PC-3 (cell line): ENCODE measurements around the gene FAM53B. TPM values are rescaled to one million over a fixed set of nuclear protein-coding genes. Genes with fewer than 3 reads are reported as not detected.

Experiments used
- ATAC-seq: fragments of 200-7000 bp; cut with Tn5 transposase; 2 replicates; pipeline ENCODE4 v1.9.1; 2020; ENCODE audit warnings: mild to moderate bottlenecking, moderate library complexity
- BruUV-seq: library from RNA; stranded (reverse); fragments of 400-500 nt; replicated peaks from 2 replicates; lab custom pipeline; 2021; lab: Mats Ljungman, UMichigan
- CTCF ChIA-PET: fragments of 300-600 bp; sonication (Branson Sonifier 250); formaldehyde crosslinking; loops from one replicate; lab custom pipeline; 2022; ENCODE audit warnings: antibody characterized with exemption; lab: Charles Lee
- POLR2A ChIA-PET: fragments of 300-600 bp; sonication (Branson Sonifier 250); formaldehyde crosslinking; loops from one replicate; lab custom pipeline; 2022; ENCODE audit warnings: antibody characterized with exemption; ENCODE audit not compliant: unreplicated experiment; lab: Charles Lee
- DNase-seq: peaks from one replicate; pipeline ENCODE4 v3.0.0-alpha.2; 2015
- H2AFZ ChIP-seq: fragments of 300-600 bp; sonication (generic); 2 replicates; pipeline ENCODE4 v1.6.0; 2016; ENCODE audit warnings: antibody characterized with exemption, low read length
- H3F3A ChIP-seq: fragments of 300-600 bp; sonication (generic); one replicate; pipeline ENCODE4 v1.6.0; 2017; ENCODE audit warnings: antibody characterized with exemption, low read length, control low read depth, mild to moderate bottlenecking; ENCODE audit not compliant: unreplicated experiment
- H3K27ac ChIP-seq: fragments of 300-600 bp; sonication (generic); 2 replicates; pipeline ENCODE4 v1.5.1; 2016; ENCODE audit warnings: mild to moderate bottlenecking, low read length
- H3K27me3 ChIP-seq: fragments of 300-600 bp; sonication (generic); 2 replicates; pipeline ENCODE4 v1.6.1; 2016; ENCODE audit warnings: low read length, mixed read lengths
- H3K36me3 ChIP-seq: fragments of 300-600 bp; sonication (generic); 2 replicates; pipeline ENCODE4 v1.6.1; 2016; ENCODE audit warnings: low read depth, mixed run types, low read length, mixed read lengths
- H3K4me1 ChIP-seq: fragments of 300-600 bp; sonication (generic); 2 replicates; pipeline ENCODE4 v1.5.1; 2016; ENCODE audit warnings: low read length; ENCODE audit not compliant: insufficient read depth
- H3K4me2 ChIP-seq: fragments of 300-600 bp; sonication (generic); 2 replicates; pipeline ENCODE4 v1.6.0; 2016; ENCODE audit warnings: low read length
- H3K4me3 ChIP-seq: fragments of 300-600 bp; sonication (generic); 2 replicates; pipeline ENCODE4 v1.5.1; 2016; ENCODE audit warnings: mild to moderate bottlenecking, low read length, mixed read lengths
- H3K79me2 ChIP-seq: fragments of 300-600 bp; sonication (generic); 2 replicates; pipeline ENCODE4 v1.6.1; 2017; ENCODE audit warnings: low read length, mixed read lengths
- H3K9ac ChIP-seq: fragments of 300-600 bp; sonication (generic); 2 replicates; pipeline ENCODE4 v1.6.0; 2016; ENCODE audit warnings: mild to moderate bottlenecking, low read length
- H3K9me2 ChIP-seq: fragments of 300-600 bp; sonication (generic); replicated peaks from 2 replicates; pipeline ENCODE4 v1.6.1; 2016; ENCODE audit warnings: mixed run types, low read length, mixed read lengths
- H3K9me3 ChIP-seq: fragments of 300-600 bp; sonication (generic); 2 replicates; pipeline ENCODE4 v1.6.1; 2016; ENCODE audit warnings: low read length, mixed read lengths
- H4K20me1 ChIP-seq: fragments of 300-600 bp; sonication (generic); 2 replicates; pipeline ENCODE4 v1.6.1; 2016; ENCODE audit warnings: low read length, mixed read lengths
- EZH2 ChIP-seq: fragments of 300-600 bp; sonication (generic); IDR thresholded peaks from one replicate; pipeline ENCODE4 v1.6.1; 2017; ENCODE audit warnings: antibody characterized with exemption, mild to moderate bottlenecking, low read length; ENCODE audit not compliant: unreplicated experiment
- EZH2phosphoT487 ChIP-seq: fragments of 300-600 bp; sonication (generic); IDR thresholded peaks from 2 replicates; pipeline ENCODE4 v1.6.1; 2018; ENCODE audit warnings: mild to moderate bottlenecking, antibody characterized with exemption, low read length, borderline replicate concordance
- intact Hi-C: fragments of 100-400 bp; cut with micrococcal nuclease; formaldehyde crosslinking; loops from 2 replicates; pipeline ENCODE4 v1.9.0; 2023
- total RNA-seq: library from RNA; depleted of rRNA; stranded (reverse); fragments of >200 nt; gene quantifications from 2 replicates; pipeline ENCODE4 v1.2.3, GENCODE V29; 2014
- TF ChIP-seq, protein P1 (sequence below): fragments of 300-600 bp; sonication (generic); conservative IDR thresholded peaks from 2 replicates; pipeline ENCODE4 v1.5.1; 2017; ENCODE audit warnings: antibody characterized with exemption, low read depth, mild to moderate bottlenecking, low read length

FAM53B gene
- total RNA-seq, 1 experiment from 2014 or later: 19.4 TPM

DNA sequence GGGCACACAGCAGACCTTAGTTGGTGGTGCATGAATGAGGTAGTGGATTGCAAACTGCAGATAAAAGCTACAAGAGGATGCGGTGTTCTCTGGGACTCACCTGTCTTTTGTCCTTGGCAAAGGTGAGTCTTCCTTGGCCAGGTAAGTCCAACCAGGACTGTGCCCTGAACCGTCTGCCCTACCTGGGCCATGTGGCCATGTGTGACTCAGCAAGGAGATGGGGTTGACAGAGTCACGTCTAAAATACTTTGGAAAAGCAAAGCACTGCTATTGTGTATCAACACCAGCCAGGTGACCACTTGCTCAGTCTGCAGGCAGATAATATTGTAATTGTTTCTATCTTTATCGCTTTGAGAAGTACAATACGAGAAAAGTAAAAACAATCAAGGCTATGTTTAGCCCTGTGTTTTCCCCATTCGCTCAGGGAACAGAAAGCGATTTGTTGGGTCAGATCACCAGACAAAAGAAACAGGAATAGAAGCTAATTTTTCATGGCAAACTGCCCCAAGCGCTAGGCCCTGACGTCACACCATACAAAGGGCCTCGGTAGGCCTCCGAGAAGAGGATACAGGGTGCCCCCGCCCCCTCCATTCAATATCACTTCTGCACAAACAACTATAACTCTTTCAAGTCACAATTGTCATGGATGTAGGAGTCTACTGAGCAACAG lies 57.3 kb downstream of the FAM53B start:
- ATAC-seq (no peak), DNase-seq (no peak)
- H2AFZ ChIP-seq: no peak overlapping the region
- H3K4me3 ChIP-seq: no peak overlapping the region
- H3F3A ChIP-seq: no peaks in the 10 kb centered on the region
- intact Hi-C loops: no loop called here
- H3K9me2 ChIP-seq: no peaks in the 10 kb centered on the region
- ChIA-PET POLR2A (no interaction called here), CTCF (no interaction called here)
- no peaks in the 10 kb centered on the region for H3K9me3 ChIP-seq
- TF ChIP-seq EZH2phosphoT487 (no peak), EZH2 (no peak)
- TF ChIP-seq, protein P1, sequence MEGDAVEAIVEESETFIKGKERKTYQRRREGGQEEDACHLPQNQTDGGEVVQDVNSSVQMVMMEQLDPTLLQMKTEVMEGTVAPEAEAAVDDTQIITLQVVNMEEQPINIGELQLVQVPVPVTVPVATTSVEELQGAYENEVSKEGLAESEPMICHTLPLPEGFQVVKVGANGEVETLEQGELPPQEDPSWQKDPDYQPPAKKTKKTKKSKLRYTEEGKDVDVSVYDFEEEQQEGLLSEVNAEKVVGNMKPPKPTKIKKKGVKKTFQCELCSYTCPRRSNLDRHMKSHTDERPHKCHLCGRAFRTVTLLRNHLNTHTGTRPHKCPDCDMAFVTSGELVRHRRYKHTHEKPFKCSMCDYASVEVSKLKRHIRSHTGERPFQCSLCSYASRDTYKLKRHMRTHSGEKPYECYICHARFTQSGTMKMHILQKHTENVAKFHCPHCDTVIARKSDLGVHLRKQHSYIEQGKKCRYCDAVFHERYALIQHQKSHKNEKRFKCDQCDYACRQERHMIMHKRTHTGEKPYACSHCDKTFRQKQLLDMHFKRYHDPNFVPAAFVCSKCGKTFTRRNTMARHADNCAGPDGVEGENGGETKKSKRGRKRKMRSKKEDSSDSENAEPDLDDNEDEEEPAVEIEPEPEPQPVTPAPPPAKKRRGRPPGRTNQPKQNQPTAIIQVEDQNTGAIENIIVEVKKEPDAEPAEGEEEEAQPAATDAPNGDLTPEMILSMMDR: no peak
- no peaks in the 10 kb centered on the region for H3K4me1 ChIP-seq
- no TSS peak for BruUV-seq
- H3K27ac ChIP-seq: no peak overlapping the region
- no peaks in the 10 kb centered on the region for H4K20me1 ChIP-seq
- H3K4me2 ChIP-seq: no peak overlapping the region
- H3K79me2 ChIP-seq: no peaks in the 10 kb centered on the region
- no peaks in the 10 kb centered on the region for H3K36me3 ChIP-seq
- H3K9ac ChIP-seq: no peak overlapping the region
- no peaks in the 10 kb centered on the region for H3K27me3 ChIP-seq

DNA sequence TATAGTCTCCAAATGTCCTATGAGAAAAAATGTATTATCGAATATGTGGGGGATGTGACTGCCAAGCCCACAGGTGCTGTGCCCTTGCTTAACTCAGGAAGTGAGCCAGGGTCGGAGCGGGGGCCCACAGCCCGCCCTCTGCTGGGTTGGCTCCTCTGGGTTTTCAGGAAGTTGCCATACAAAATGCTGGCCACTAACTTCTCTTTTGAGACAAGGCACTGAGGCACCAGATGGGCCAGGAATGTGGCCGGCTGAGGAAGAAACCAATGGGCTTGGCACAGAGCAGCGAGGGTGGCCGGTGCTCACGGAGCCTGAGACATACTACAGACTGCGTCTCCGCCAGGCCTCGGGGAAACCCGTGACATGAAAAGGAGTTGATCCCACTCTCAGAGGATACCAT lies 58.9 kb downstream of the FAM53B start:
- CTCF ChIA-PET: no interaction called here
- POLR2A ChIA-PET: no interaction called here
- Histone ChIP-seq H3K9me2 (no peaks in the 10 kb centered on the region), H3K9ac (no peak overlapping the region), H3K36me3 (no peaks in the 10 kb centered on the region), H2AFZ (no peak overlapping the region), H3K4me1 (no peaks in the 10 kb centered on the region), H3F3A (no peaks in the 10 kb centered on the region), H4K20me1 (no peaks in the 10 kb centered on the region), H3K79me2 (no peaks in the 10 kb centered on the region), H3K9me3 (no peaks in the 10 kb centered on the region), H3K4me3 (no peak overlapping the region), H3K4me2 (no peak overlapping the region), H3K27me3 (no peaks in the 10 kb centered on the region), H3K27ac (no peak overlapping the region)
- no peak for TF ChIP-seq EZH2phosphoT487
- TF ChIP-seq, protein P1: no peak
- no peak for TF ChIP-seq EZH2
- BruUV-seq: no TSS peak
- DNase-seq (no peak), ATAC-seq (no peak)
- intact Hi-C loops: no loop called here

DNA sequence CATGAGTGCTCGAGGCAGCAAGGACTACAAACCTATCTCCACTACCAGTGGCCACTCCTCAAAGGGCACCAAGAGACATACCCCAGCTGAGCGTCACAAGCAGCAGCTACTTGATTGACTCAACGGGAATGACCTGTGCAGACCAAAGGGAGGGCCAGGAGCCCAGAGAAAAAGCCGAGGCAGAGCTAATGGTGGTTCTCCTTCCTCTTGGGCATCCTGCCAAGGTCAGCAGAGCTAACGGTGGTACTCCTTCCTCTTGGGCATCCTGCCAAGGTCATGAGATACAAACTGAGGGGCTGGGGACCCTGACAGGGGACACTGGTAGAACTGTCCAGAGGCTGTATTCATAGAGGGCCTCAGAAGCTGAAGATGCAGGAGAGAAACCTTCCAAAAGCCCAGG lies 60.4 kb downstream of the FAM53B start:
- no peak overlapping the region for H3K9ac ChIP-seq
- intact Hi-C loops: no loop called here
- H3F3A ChIP-seq: no peaks in the 10 kb centered on the region
- H4K20me1 ChIP-seq: no peaks in the 10 kb centered on the region
- no peak overlapping the region for H2AFZ ChIP-seq
- DNase-seq (no peak), ATAC-seq (no peak)
- no peaks in the 10 kb centered on the region for H3K9me2 ChIP-seq
- no peaks in the 10 kb centered on the region for H3K36me3 ChIP-seq
- no peak overlapping the region for H3K27ac ChIP-seq
- TF ChIP-seq, protein P1: no peak
- TF ChIP-seq EZH2 (no peak), EZH2phosphoT487 (no peak)
- no TSS peak for BruUV-seq
- H3K4me2 ChIP-seq: no peak overlapping the region
- no peaks in the 10 kb centered on the region for H3K79me2 ChIP-seq
- ChIA-PET CTCF (no interaction called here), POLR2A (no interaction called here)
- no peaks in the 10 kb centered on the region for H3K4me1 ChIP-seq
- H3K4me3 ChIP-seq: no peak overlapping the region
- H3K9me3 ChIP-seq: no peaks in the 10 kb centered on the region
- H3K27me3 ChIP-seq: no peaks in the 10 kb centered on the region
